ENCODE data around the gene MAP1LC3B. TPM values are rescaled to one million over a fixed set of nuclear protein-coding genes. Genes with fewer than 3 reads are reported as not detected.
A peak's percentile ranks its signal among the peaks of the same experiment; 100 is the strongest.
"Not testable (repeated sequence)": the region's sequence is repeated elsewhere in the genome, so short reads cannot be mapped to it uniquely, and the experiment has no call there.

MAP1LC3B gene
- total RNA-seq, 1 experiment from 2014 or later = 56.0 TPM

DNA sequence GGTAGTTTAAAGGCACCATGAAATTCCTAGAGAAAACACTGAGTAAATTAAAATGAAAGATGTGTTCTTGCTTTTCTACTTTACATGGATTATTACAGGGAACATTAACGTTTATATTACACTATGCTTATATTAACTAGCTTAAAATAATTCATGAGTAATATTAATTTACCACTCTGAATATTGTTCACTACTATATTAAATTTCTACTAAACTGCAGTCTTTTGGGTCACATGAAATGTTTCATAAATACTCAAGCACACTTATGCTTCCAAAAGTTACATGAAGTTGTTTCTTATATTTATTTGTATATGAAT is 3.4 kb upstream of the MAP1LC3B start:
- peak overlapping the region; percentile 56 for H3K4me3 ChIP-seq (ENCODE audit: low read length)
- H3K9ac ChIP-seq (ENCODE audit: low read length) = peak overlapping the region; percentile 64
- peak overlapping the region; percentile 65; the same call in 1 of the 2 replicates for H2AFZ ChIP-seq (ENCODE audit: low read length)

GRCh38 chr16:87389245-87389644 is 2.9 kb upstream of the MAP1LC3B start:
- H3K4me1 ChIP-seq (ENCODE audit: low read length) = peaks cover 54% of the 10 kb centered on the region
- H3K36me3 ChIP-seq (ENCODE audit: insufficient read depth, low read length) = no peaks in the 10 kb centered on the region
- peak overlapping the region; percentile 7; the same call in 1 of the 2 replicates for H2AFZ ChIP-seq (ENCODE audit: low read length)
- H3K9me2 ChIP-seq (replicated peaks; ENCODE audit: insufficient read depth, low read length) = no peaks in the 10 kb centered on the region
- peak overlapping the region; percentile 78 for H3K4me2 ChIP-seq (ENCODE audit: low read depth, low read length, poor library complexity, severe bottlenecking)
- DNase-seq = peak; percentile 40
- no peak overlapping the region; the same call in 1 of the 2 replicates for H3K9ac ChIP-seq (ENCODE audit: low read length)
- H3K79me2 ChIP-seq (ENCODE audit: low read length) = peaks cover 37% of the 10 kb centered on the region
- H3K9me3 ChIP-seq (ENCODE audit: low read length) = no peaks in the 10 kb centered on the region
- peaks cover 9% of the 10 kb centered on the region; the same call in 1 of the 2 replicates for H4K20me1 ChIP-seq (ENCODE audit: insufficient read depth, low read depth, low read length)
- no peaks in the 10 kb centered on the region for H3K27me3 ChIP-seq (ENCODE audit: low read length)
- no peak overlapping the region for H3K4me3 ChIP-seq (ENCODE audit: low read length)
- peak overlapping the region; percentile 92 for H3K27ac ChIP-seq (ENCODE audit: low read length)

More for the DNA sequence above, 3.4 kb upstream of the MAP1LC3B start:
- Histone ChIP-seq H3K4me2 (ENCODE audit: low read depth, low read length, poor library complexity, severe bottlenecking) (peak overlapping the region; percentile 78), H3K27me3 (ENCODE audit: low read length) (no peaks in the 10 kb centered on the region), H3K79me2 (ENCODE audit: low read length) (peaks cover 33% of the 10 kb centered on the region), H3K27ac (ENCODE audit: low read length) (peak overlapping the region; percentile 92), H3K9me2 (replicated peaks; ENCODE audit: insufficient read depth, low read length) (no peaks in the 10 kb centered on the region), H3K9me3 (ENCODE audit: low read length) (no peaks in the 10 kb centered on the region), H3K4me1 (ENCODE audit: low read length) (peaks cover 49% of the 10 kb centered on the region), H3K36me3 (ENCODE audit: insufficient read depth, low read length) (no peaks in the 10 kb centered on the region), H4K20me1 (ENCODE audit: insufficient read depth, low read depth, low read length) (peaks cover 8% of the 10 kb centered on the region; the same call in 1 of the 2 replicates)
- no peak for DNase-seq

GRCh38 chr16:87389914-87390313 is 2.2 kb upstream of the MAP1LC3B start:
- H3K9me2 ChIP-seq (replicated peaks; ENCODE audit: insufficient read depth, low read length); H3K4me2 ChIP-seq (ENCODE audit: low read depth, low read length, poor library complexity, severe bottlenecking); H3K36me3 ChIP-seq (ENCODE audit: insufficient read depth, low read length); DNase-seq; H3K27me3 ChIP-seq (ENCODE audit: low read length); H2AFZ ChIP-seq (ENCODE audit: low read length); H3K9ac ChIP-seq (ENCODE audit: low read length); H3K4me3 ChIP-seq (ENCODE audit: low read length); H3K9me3 ChIP-seq (ENCODE audit: low read length); H3K27ac ChIP-seq (ENCODE audit: low read length): not testable (repeated sequence)
- peaks cover 13% of the 10 kb centered on the region; the same call in 1 of the 2 replicates for H4K20me1 ChIP-seq (ENCODE audit: insufficient read depth, low read depth, low read length)
- peaks cover 37% of the 10 kb centered on the region for H3K79me2 ChIP-seq (ENCODE audit: low read length)
- peaks cover 50% of the 10 kb centered on the region for H3K4me1 ChIP-seq (ENCODE audit: low read length)

DNA sequence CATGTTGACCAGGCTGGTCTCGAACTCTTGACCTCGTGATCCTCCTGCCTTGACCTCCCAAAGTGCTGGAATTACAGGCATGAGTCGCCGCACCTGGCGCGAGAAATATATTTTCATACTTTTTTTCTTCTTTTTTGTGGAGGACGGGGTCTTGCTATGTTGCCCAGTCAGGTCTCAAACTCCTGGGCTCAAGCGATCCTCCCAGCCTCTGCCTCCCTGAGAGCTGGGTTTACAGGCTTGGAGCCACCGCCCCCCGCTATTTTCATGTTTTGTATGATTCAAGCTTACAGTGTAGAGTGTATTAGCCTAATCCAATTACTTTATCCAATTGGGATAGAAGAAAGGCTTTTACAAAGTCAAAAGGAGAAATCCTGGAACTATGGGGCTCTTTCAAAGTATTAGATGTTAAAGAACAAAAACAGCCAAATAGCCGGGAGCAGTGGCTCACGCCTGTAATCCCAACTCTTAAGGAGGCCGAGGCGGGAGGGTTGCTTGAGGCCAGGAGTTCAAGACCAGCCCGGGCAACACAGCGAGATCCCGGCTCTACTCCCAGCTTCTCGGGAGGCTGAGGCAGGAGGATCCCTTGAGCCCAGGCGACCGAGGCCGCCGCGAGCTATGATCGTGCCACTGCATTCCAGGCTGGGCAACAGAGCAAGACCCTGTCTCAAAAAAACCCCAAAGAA is 1.4 kb upstream of the MAP1LC3B start:
- Histone ChIP-seq H3K4me3 (ENCODE audit: low read length) (peak overlapping the region; percentile 85), H3K27me3 (ENCODE audit: low read length) (no peaks in the 10 kb centered on the region), H3K36me3 (ENCODE audit: insufficient read depth, low read length) (no peaks in the 10 kb centered on the region; the same call in 1 of the 2 replicates), H3K27ac (ENCODE audit: low read length) (peak overlapping the region; percentile 67), H3K79me2 (ENCODE audit: low read length) (peaks cover 46% of the 10 kb centered on the region), H4K20me1 (ENCODE audit: insufficient read depth, low read depth, low read length) (peaks cover 16% of the 10 kb centered on the region; the same call in 1 of the 2 replicates), H2AFZ (ENCODE audit: low read length) (no peak overlapping the region), H3K4me2 (ENCODE audit: low read depth, low read length, poor library complexity, severe bottlenecking) (peak overlapping the region; percentile 89), H3K4me1 (ENCODE audit: low read length) (peaks cover 49% of the 10 kb centered on the region), H3K9ac (ENCODE audit: low read length) (peak overlapping the region; percentile 93), H3K9me2 (replicated peaks; ENCODE audit: insufficient read depth, low read length) (no peaks in the 10 kb centered on the region), H3K9me3 (ENCODE audit: low read length) (no peaks in the 10 kb centered on the region)
- DNase-seq = peak; percentile 34

- Histone ChIP-seq H3K4me2 (ENCODE audit: low read depth, low read length, poor library complexity, severe bottlenecking) (peak overlapping the region; percentile 89), H3K4me3 (ENCODE audit: low read length) (peak overlapping the region; percentile 85), H3K9ac (ENCODE audit: low read length) (peak overlapping the region; percentile 93), H3K27me3 (ENCODE audit: low read length) (no peaks in the 10 kb centered on the region), H4K20me1 (ENCODE audit: insufficient read depth, low read depth, low read length) (peaks cover 16% of the 10 kb centered on the region; the same call in 1 of the 2 replicates), H3K9me3 (ENCODE audit: low read length) (no peaks in the 10 kb centered on the region), H2AFZ (ENCODE audit: low read length) (no peak overlapping the region), H3K36me3 (ENCODE audit: insufficient read depth, low read length) (no peaks in the 10 kb centered on the region; the same call in 1 of the 2 replicates), H3K27ac (ENCODE audit: low read length) (peak overlapping the region; percentile 67), H3K4me1 (ENCODE audit: low read length) (peaks cover 49% of the 10 kb centered on the region), H3K79me2 (ENCODE audit: low read length) (peaks cover 48% of the 10 kb centered on the region), H3K9me2 (replicated peaks; ENCODE audit: insufficient read depth, low read length) (no peaks in the 10 kb centered on the region)
- no peak for DNase-seq
These were observed 699 bp upstream of the MAP1LC3B start for GRCh38 chr16:87391324-87391949.

GRCh38 chr16:87392821-87393679 is 914 bp downstream of the MAP1LC3B start:
- H3K36me3 ChIP-seq (ENCODE audit: insufficient read depth, low read length) = no peaks in the 10 kb centered on the region; the same call in 1 of the 2 replicates
- H3K9ac ChIP-seq (ENCODE audit: low read length) = peak overlapping the region; percentile 79
- no peak overlapping the region for H2AFZ ChIP-seq (ENCODE audit: low read length)
- peaks cover 61% of the 10 kb centered on the region for H3K79me2 ChIP-seq (ENCODE audit: low read length)
- peak overlapping the region; percentile 94 for H3K4me2 ChIP-seq (ENCODE audit: low read depth, low read length, poor library complexity, severe bottlenecking)
- H3K9me2 ChIP-seq (replicated peaks; ENCODE audit: insufficient read depth, low read length) = no peaks in the 10 kb centered on the region
- peaks cover 25% of the 10 kb centered on the region; the same call in 1 of the 2 replicates for H4K20me1 ChIP-seq (ENCODE audit: insufficient read depth, low read depth, low read length)
- peak; percentile 70 for DNase-seq
- peaks cover 35% of the 10 kb centered on the region for H3K4me1 ChIP-seq (ENCODE audit: low read length)
- peak overlapping the region; percentile 22; the same call in 1 of the 2 replicates for H3K27ac ChIP-seq (ENCODE audit: low read length)
- no peaks in the 10 kb centered on the region for H3K27me3 ChIP-seq (ENCODE audit: low read length)
- peak overlapping the region; percentile 85 for H3K4me3 ChIP-seq (ENCODE audit: low read length)
- H3K9me3 ChIP-seq (ENCODE audit: low read length) = no peaks in the 10 kb centered on the region

DNA sequence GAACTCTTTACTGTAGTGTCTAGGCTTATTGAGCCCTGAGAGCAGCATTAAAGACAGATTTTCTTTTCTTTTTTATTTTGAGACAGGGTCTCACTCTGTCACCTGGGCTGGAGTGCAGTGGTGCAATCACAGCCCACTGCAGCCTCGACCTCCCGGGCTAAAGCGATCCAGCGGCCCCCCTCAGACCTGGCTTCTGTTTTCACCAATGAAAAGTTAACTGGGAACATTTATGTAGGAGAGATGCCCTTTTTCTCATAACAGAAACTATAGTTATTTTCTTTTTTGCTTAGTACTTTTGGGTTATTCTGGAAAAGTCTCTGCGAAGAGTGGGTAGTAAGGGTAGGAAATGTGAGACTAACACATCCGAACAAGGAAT is 1.5 kb downstream of the MAP1LC3B start:
- no peaks in the 10 kb centered on the region for H3K27me3 ChIP-seq (ENCODE audit: low read length)
- peaks cover 25% of the 10 kb centered on the region; the same call in 1 of the 2 replicates for H4K20me1 ChIP-seq (ENCODE audit: insufficient read depth, low read depth, low read length)
- peaks cover 29% of the 10 kb centered on the region for H3K4me1 ChIP-seq (ENCODE audit: low read length)
- H3K79me2 ChIP-seq (ENCODE audit: low read length) = peaks cover 67% of the 10 kb centered on the region
- peak overlapping the region; percentile 79 for H3K9ac ChIP-seq (ENCODE audit: low read length)
- H3K36me3 ChIP-seq (ENCODE audit: insufficient read depth, low read length) = peaks cover under 1% of the 10 kb centered on the region; the same call in 1 of the 2 replicates
- no peak for DNase-seq
- H3K9me3 ChIP-seq (ENCODE audit: low read length) = no peaks in the 10 kb centered on the region
- H3K4me2 ChIP-seq (ENCODE audit: low read depth, low read length, poor library complexity, severe bottlenecking) = peak overlapping the region; percentile 94
- no peaks in the 10 kb centered on the region for H3K9me2 ChIP-seq (replicated peaks; ENCODE audit: insufficient read depth, low read length)
- H2AFZ ChIP-seq (ENCODE audit: low read length) = no peak overlapping the region
- no peak overlapping the region; the same call in 1 of the 2 replicates for H3K27ac ChIP-seq (ENCODE audit: low read length)
- peak overlapping the region; percentile 85 for H3K4me3 ChIP-seq (ENCODE audit: low read length)
